OCI-LY3 (cell line): ENCODE results near the gene ST7.

Experiments
- EZH2phosphoT487 ChIP-seq: fragments of 200-600 bp; shearing (Covaris generic); IDR thresholded peaks from 2 replicates; pipeline ENCODE4 v1.6.1; 2018; ENCODE audit warnings: antibody characterized with exemption, mixed run types, low read depth
- TF ChIP-seq, protein P1 (sequence below): fragments of 200-600, 300-600 bp; sonication (generic); IDR thresholded peaks from 2 replicates; pipeline ENCODE4 v1.5.1; 2014; ENCODE audit warnings: antibody characterized with exemption, low read length, low read depth

DNA sequence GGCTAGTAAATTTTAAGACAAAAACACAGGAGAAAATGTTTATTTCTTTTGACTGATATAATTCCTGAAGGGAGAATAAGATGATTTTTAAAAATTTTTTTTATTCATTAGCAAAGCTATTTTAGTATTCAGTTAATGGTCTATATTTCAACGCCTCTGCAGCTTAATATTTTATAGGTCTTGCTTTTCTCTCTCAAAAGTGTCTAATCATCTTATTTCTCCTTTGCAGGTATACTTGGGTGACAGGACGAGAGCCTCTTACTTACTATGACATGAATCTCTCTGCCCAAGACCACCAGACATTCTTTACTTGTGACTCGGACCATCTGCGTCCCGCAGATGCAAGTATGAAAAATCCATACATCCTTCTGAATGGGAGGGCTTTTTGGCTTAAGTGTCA is 177.0 kb downstream of the ST7 start:
- TF ChIP-seq, protein P1, sequence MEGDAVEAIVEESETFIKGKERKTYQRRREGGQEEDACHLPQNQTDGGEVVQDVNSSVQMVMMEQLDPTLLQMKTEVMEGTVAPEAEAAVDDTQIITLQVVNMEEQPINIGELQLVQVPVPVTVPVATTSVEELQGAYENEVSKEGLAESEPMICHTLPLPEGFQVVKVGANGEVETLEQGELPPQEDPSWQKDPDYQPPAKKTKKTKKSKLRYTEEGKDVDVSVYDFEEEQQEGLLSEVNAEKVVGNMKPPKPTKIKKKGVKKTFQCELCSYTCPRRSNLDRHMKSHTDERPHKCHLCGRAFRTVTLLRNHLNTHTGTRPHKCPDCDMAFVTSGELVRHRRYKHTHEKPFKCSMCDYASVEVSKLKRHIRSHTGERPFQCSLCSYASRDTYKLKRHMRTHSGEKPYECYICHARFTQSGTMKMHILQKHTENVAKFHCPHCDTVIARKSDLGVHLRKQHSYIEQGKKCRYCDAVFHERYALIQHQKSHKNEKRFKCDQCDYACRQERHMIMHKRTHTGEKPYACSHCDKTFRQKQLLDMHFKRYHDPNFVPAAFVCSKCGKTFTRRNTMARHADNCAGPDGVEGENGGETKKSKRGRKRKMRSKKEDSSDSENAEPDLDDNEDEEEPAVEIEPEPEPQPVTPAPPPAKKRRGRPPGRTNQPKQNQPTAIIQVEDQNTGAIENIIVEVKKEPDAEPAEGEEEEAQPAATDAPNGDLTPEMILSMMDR, result no peak
- TF ChIP-seq EZH2phosphoT487, result no peak
